ENCODE results near the gene MED27.

The MED27 gene

GRCh38 chr9:131917009-131917408 is 162.7 kb downstream of the MED27 start:
- TF ChIP-seq POLR2AphosphoS5 (IDR thresholded peaks at IDR 0.05; ENCODE audit: low read depth) (no peak), REST (IDR thresholded peaks at IDR 0.05; ENCODE audit: insufficient replicate concordance, low read depth) (no peak), SPI1 (IDR thresholded peaks at IDR 0.05; ENCODE audit: borderline replicate concordance, low read depth) (no peak), GABPA (IDR thresholded peaks at IDR 0.05; ENCODE audit: low read depth) (no peak)
- TF ChIP-seq, protein P1, sequence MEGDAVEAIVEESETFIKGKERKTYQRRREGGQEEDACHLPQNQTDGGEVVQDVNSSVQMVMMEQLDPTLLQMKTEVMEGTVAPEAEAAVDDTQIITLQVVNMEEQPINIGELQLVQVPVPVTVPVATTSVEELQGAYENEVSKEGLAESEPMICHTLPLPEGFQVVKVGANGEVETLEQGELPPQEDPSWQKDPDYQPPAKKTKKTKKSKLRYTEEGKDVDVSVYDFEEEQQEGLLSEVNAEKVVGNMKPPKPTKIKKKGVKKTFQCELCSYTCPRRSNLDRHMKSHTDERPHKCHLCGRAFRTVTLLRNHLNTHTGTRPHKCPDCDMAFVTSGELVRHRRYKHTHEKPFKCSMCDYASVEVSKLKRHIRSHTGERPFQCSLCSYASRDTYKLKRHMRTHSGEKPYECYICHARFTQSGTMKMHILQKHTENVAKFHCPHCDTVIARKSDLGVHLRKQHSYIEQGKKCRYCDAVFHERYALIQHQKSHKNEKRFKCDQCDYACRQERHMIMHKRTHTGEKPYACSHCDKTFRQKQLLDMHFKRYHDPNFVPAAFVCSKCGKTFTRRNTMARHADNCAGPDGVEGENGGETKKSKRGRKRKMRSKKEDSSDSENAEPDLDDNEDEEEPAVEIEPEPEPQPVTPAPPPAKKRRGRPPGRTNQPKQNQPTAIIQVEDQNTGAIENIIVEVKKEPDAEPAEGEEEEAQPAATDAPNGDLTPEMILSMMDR (IDR thresholded peaks at IDR 0.05; ENCODE audit: insufficient read depth, low read length): no peak
- no peak overlapping the region for H3K27ac ChIP-seq (replicated peaks)
- H3K27me3 ChIP-seq (ENCODE audit: insufficient read depth, poor library complexity, severe bottlenecking): no peaks in the 10 kb centered on the region
- no peak for DNase-seq (ENCODE audit: low read depth in 1 of 2, low spot score in 1 of 2)
- H3K4me3 ChIP-seq (replicated peaks; ENCODE audit: insufficient read depth, low read length): no peak overlapping the region

DNA sequence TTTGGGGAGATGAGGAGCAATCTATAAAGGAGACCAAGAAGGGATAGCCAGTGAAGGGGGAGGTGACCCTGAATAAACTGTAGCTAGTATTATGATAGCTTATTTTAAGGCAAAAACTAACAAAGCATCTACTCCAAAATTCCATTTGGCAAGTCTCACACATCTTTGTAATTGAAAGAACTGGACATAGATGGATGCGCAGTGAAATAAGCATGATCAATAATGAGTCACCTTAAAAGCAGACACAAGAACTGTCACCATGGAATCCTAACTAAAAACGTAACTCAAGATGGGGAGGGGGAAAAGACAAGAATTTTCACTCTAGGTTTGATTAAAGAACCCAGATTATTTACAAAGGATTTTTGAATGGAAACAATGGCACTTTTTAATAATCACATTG is 164.5 kb downstream of the MED27 start:
- Histone ChIP-seq H3K4me3 (replicated peaks; ENCODE audit: insufficient read depth, low read length) (no peak overlapping the region), H3K27ac (replicated peaks) (no peak overlapping the region), H3K27me3 (ENCODE audit: insufficient read depth, poor library complexity, severe bottlenecking) (no peaks in the 10 kb centered on the region)
- TF ChIP-seq, protein P1 (IDR thresholded peaks at IDR 0.05; ENCODE audit: insufficient read depth, low read length): no peak
- TF ChIP-seq SPI1 (IDR thresholded peaks at IDR 0.05; ENCODE audit: borderline replicate concordance, low read depth): no peak
- TF ChIP-seq GABPA (IDR thresholded peaks at IDR 0.05; ENCODE audit: low read depth): no peak
- TF ChIP-seq POLR2AphosphoS5 (IDR thresholded peaks at IDR 0.05; ENCODE audit: low read depth): no peak
- no peak for TF ChIP-seq REST (IDR thresholded peaks at IDR 0.05; ENCODE audit: insufficient replicate concordance, low read depth)
- no peak for DNase-seq (ENCODE audit: low read depth in 1 of 2, low spot score in 1 of 2)

- no peak for DNase-seq (ENCODE audit: low read depth in 1 of 2, low spot score in 1 of 2)
- TF ChIP-seq REST (IDR thresholded peaks at IDR 0.05; ENCODE audit: insufficient replicate concordance, low read depth): no peak
- TF ChIP-seq POLR2AphosphoS5 (IDR thresholded peaks at IDR 0.05; ENCODE audit: low read depth): no peak
- TF ChIP-seq SPI1 (IDR thresholded peaks at IDR 0.05; ENCODE audit: borderline replicate concordance, low read depth): no peak
- no peak for TF ChIP-seq GABPA (IDR thresholded peaks at IDR 0.05; ENCODE audit: low read depth)
- TF ChIP-seq, protein P1 (IDR thresholded peaks at IDR 0.05; ENCODE audit: insufficient read depth, low read length): no peak
- no peak overlapping the region for H3K4me3 ChIP-seq (replicated peaks; ENCODE audit: insufficient read depth, low read length)
Observed at GRCh38 chr9:131912671-131913070, 167.0 kb downstream of the MED27 start.

More at GRCh38 chr9:131912671-131913070, 167.0 kb downstream of the MED27 start:
- H3K27me3 ChIP-seq (ENCODE audit: insufficient read depth, poor library complexity, severe bottlenecking): no peaks in the 10 kb centered on the region
- no peak overlapping the region for H3K27ac ChIP-seq (replicated peaks)

Data from HL-60 (cell line).